HG03175 (cell line): Measurements from ENCODE around the gene ARID3A.

ENCODE experiments used
- ATAC-seq: cut with Tn5 transposase; IDR thresholded peaks from one replicate; pipeline ENCODE4 v1.9.1; 2021; ENCODE audit warnings: mild to moderate bottlenecking, moderate library complexity; ENCODE audit not compliant: unreplicated experiment

ARID3A gene

GRCh38 chr19:982567-983170, 56.8 kb downstream of the ARID3A start:
- peak; percentile 48 for ATAC-seq

- ATAC-seq = peak; percentile 77
Measured at GRCh38 chr19:984165-984967, 58.5 kb downstream of the ARID3A start, which contains the start of gene WDR18. TSS of gene WDR18 (plus strand) at chr19:984345. CDS start at chr19:984354, 9 bp downstream.

- no peak for ATAC-seq
Measured at GRCh38 chr19:986083-986482, 60.2 kb downstream of the ARID3A start.

DNA sequence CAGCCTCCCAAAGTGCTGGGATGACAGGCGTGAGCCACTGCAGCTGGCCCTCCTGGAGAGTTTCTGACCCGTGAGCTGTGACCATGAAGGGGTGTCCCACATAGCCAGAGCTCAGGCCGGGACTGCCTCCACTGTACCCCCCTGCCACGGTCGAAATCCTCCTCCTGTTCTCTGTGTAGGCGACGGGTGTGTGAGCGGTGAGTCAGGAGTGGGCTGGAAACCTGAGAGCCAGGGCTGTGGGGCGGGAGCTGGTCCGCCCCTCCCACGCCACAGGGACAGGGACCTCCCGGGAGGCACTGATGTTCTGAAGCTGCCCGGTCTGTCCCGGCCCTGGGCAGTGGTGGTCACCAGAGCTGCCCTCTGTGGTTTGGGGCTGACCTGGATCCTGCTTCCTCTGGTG, 62.2 kb downstream of the ARID3A start:
- no peak for ATAC-seq

DNA sequence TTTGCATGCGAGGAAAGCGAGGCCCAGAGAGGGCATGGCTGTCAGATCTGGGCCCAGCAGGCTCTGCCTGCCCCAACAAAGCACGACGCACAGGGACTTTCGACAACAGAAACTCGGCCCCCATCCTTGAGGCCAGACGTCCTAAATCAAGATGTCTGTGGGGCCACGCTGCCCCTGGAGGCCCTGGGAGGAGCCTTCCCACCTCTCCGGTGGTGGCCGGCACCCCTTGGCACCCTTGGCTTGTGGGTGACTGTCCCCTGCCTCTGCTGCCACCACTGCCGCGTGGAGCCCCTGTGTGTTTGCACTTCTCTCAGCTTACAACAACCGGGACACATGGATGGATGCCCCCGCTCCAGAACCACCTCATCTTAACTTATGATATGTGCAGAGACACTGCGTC, 62.7 kb downstream of the ARID3A start:
- no peak for ATAC-seq

GRCh38 chr19:989381-990081, 63.7 kb downstream of the ARID3A start:
- no peak for ATAC-seq

DNA sequence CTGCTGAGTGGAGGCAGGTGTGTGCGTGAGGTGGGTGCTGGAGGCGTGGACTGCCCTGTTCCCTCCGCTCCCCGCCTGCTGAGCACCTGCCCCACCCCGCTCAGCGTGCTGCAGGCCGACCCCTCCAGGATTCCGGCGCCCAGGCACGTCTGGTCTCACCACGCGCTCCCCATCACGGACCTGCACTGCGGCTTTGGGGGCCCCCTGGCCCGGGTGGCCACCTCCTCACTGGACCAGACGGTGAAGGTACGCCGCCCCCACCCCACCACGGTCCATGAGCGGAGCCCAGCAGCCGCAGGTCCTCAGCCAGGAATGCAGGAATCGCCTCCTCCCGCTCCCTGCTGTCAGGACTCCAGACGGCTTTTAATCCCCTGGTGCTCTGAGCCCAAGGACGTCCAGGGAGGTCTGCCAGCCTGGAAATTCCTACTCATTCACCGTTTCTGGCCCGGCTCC, 64.3 kb downstream of the ARID3A start:
- no peak for ATAC-seq

DNA sequence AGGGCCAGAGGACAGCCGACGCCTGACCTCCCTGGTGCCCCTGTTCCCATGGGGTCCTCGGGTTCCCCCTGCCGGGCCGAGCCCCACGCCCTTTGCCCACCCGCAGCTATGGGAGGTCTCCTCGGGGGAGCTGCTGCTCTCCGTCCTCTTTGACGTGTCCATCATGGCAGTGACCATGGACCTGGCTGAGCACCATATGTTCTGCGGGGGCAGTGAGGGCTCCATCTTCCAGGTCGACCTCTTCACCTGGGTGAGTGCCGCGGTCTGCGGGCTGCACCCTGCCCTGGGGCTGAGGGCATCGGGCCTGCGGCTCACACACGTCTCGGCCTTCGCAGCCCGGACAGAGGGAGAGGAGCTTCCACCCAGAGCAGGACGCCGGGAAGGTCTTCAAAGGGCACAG, 64.9 kb downstream of the ARID3A start:
- no peak for ATAC-seq

- no peak for ATAC-seq
Measured at GRCh38 chr19:991174-991931, 65.5 kb downstream of the ARID3A start.

- no peak for ATAC-seq
Measured at GRCh38 chr19:991932-992669, 66.3 kb downstream of the ARID3A start.

DNA sequence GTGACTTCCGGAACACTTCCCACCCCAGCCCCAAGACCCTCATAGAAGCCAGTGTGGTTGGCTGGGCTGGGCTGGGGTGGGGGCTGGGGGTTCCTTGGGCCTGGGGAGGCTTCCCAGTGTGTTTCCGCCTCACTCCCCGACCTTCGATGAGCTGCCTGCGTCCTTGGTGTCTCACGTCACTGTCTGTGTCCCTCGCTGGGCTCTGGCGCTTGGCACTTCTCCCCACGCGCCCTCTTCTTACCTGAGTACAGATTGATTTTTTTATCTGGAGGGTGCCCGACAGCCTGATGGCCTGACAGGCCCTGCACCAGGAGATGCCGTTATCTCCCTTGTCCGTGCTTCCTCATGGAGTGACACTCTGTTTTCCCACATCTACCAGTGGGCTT, 66.8 kb downstream of the ARID3A start:
- no peak for ATAC-seq

DNA sequence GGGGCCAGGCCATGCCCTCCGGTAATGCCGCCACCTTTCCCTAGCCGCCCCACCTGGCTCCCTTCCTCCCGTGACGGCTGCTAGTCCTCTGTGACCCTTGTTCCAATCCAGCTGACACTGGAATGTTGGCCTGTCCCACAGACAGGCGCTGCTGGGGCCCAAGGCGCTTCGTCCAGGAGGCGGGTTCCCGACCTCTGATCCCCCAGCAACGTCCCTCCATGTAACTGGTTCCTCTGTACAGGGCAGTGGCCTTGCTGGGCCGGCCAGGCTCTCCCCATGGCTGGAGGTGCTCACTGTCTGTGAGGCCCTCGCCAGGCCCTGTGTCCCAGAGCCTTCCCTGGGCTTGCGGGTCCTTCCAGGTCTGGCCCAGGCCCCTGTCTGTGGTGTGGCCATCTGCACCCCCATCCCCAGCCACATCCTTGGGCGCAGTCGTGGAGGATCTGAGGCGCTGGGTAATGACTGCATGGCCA, 67.6 kb downstream of the ARID3A start:
- ATAC-seq = no peak

DNA sequence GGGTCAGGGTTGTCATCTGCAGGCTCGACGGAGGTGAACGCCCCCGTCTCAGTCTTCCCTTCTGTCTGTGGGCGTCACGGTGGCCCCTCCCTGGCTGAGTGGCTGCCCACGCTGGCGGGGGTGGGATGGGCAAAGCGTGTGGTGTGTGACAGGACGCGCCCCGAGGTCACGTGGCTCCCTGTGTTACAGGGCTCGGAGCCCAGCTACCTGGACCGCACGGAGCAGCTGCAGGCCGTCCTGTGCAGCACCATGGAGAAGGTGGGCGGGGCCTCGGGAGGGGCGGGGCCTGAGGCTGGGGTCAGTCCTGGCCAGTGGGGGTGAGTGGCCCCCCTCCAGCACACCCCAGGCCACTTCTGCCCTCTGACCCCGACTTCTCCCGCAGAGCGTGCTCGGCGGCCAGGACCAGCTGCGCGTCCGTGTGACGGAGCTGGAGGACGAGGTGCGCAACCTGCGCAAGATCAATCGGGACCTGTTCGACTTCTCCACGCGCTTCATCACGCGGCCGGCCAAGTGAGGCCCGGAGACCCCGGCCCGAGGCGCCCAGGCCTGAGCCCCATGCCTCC, 68.1 kb downstream of the ARID3A start:
- ATAC-seq = no peak

- ATAC-seq = no peak
Measured at GRCh38 chr19:994516-994915, 68.7 kb downstream of the ARID3A start.

- ATAC-seq = no peak
Measured at GRCh38 chr19:995051-995827, 69.4 kb downstream of the ARID3A start.

DNA sequence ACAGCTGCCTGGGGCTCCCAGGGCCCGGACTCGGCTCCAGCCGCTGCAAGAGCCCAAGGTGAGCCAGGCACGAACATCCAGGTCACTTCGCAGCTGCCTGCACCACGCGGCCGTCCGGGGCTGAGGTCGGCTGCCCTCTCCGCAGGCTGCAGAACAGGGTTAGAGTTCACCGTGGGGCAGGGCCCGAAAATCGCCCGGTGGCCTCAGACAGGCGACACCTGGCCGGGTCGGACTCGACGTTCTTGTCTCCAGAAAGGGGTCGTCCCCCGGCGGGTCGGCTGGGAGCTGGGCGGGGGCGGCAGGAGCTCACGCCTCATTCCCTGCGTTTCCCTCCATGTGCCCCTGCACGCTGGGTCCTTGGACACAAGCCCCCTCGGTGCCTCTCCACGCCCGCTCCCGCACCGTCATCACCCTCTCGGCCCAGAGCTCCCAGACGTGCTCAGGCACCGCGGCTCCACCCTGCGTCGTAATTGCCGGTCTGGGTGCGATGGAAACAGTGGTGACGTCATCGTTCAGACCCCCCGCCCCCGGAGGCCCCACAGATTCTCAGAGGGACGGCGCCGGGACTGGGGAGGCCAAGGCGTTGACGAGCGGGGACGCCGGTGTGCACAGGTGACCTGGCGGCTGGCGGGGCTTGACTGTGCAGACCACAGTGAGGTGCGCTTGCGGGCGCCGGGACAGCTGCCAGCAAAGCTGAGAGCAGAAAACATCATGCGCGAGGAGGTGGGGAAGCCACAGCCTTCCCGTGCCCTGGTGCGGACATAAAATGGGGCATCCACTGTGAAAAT, 70.4 kb downstream of the ARID3A start:
- ATAC-seq = no peak

GRCh38 chr19:998064-998463, 72.2 kb downstream of the ARID3A start:
- no peak for ATAC-seq

- ATAC-seq = no peak
Measured at GRCh38 chr19:999379-999719, 73.5 kb downstream of the ARID3A start.

DNA sequence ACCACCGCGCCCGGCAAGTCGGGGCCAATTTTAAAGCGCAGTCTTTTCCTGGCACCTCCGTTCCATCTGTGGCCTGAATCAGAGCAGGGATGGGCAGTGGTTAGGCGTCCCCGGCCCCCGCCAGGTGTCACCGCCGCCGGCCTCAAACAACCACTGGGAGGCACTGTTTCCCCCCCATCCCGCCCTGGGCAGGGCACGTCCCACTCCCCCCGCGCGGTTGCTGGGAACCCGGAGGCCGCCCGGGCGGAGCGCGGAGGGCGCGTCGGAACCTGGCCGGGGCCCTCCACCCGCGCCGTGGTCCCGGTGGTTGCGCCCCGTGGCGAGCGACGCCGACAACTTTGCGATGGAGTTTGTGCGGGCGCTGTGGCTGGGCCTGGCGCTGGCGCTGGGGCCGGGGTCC, 74.3 kb downstream of the ARID3A start, which contains the start of gene GRIN3B:
GRIN3B (plus strand) TSS at position 325 of the 400 bp plus-strand sequence; CDS start at position 344, 19 bp downstream.
- no peak for ATAC-seq
